GM19193 (cell line): ENCODE data around the gene SNX30.

ENCODE experiments used
- POLR2A ChIP-seq: IDR thresholded peaks from 4 replicates; pipeline ENCODE4 v1.6.1; 2011; ENCODE audit not compliant: insufficient read depth, insufficient read length; ENCODE audit errors: extremely low read depth

The SNX30 gene

DNA sequence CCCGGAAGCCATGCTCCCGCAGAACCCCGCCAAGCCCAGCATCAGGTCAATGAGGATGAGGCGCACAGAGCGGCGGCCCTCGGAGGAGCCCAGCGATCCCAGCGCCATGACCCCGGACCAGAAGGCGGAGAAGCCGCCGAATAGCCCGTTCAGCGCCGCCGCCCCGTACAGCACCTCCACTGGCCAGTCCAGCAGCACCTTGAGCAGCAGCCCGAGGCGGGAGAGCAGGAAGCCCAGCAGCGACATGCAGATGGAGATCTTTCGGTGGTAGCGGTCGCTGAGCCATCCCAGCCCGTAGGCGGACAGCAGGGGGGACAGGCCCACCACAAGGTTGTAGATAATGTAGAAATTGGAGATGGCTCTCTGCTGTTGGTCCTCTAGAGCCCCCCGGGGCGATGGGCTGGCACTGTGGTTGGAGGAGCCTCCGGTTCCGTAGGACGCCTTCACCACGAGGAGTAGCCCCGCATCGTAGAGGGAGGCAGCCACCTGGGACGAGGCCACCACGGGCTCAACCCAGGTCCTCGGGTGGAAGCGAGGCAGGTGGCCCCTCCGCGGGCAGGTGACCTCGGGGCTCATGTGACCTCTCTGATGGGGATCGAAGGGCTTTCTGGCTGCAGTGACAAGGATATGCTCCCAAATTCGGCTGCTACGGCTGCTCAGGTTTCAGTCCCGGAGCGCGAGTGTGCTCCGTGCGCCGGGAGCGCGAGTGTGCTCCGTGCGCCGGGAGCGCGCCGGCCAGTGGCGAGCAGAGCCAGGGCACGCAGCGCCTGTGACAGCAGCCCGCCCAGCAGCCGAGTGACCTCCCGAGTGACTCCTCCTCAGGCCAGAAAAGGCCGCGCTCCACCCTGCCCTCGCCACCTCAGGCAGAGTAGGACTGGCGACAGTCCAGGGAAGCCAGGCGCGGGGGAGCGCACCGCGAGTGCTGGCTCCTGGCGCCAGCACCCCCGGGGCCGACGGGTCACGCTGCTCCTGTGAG, 139.8 kb downstream of the SNX30 start, which contains the start of gene SLC46A2:
TSS of gene SLC46A2 (minus strand) at position 771 of the 976 bp plus-strand sequence. CDS start at position 576, 195 bp downstream.
- no peak for TF ChIP-seq POLR2A

DNA sequence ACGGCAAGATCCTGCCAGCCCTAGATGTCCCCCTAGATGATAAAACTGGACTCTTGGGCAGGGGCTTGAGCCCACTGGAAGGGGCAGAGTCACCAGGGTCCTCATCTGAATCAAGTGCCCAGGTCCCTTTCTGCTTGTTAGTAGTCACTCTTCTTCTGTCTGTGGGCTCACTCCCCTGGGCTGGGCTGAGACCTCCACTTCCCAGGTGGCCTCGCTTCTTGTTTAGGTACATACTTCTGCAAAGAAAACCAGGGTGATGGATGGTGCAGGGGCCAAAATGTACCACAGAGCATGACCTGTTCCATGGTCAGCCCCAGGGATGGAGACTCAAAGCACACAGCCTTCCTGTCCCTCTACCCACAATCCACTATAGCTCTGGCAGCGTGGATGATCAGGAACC, 141.0 kb downstream of the SNX30 start:
- TF ChIP-seq POLR2A = no peak

DNA sequence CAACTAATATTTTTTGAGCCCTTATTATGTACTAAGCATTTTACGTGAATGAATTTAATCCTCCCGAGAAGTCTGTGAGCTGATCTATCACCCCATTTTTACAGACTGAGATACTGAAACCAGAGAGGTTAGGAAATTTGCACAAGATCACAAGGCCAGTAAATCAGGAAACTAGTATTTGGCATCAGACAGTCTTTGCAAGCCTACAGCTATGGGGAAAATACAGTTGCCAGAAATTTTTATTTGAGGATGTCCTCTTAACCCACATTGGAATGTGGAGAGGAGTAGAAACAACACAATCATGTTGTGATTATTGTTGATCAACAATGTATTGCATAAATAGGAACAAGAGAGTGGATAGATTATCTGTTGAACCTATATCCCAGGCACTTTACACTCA, 142.4 kb downstream of the SNX30 start:
- TF ChIP-seq POLR2A = no peak

DNA sequence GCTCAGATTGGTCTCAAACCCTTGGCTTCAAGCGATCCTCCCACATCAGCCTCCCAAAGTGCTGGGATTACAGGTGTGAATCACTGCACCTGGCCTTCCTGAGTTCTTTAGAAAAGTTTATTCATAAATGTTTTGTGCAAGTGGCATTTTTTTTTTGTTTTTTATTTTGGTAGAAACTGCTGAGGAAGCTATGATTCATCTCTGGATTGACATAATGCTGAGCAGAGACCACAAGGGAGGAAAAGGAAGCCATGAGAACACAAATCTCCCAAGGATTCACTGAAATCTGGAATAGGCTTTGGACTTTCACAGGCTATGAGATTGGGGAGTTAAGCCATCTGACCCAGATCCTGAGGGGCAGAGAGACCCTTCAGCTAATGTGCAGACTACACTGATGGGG, 143.5 kb downstream of the SNX30 start:
- no peak for TF ChIP-seq POLR2A

DNA sequence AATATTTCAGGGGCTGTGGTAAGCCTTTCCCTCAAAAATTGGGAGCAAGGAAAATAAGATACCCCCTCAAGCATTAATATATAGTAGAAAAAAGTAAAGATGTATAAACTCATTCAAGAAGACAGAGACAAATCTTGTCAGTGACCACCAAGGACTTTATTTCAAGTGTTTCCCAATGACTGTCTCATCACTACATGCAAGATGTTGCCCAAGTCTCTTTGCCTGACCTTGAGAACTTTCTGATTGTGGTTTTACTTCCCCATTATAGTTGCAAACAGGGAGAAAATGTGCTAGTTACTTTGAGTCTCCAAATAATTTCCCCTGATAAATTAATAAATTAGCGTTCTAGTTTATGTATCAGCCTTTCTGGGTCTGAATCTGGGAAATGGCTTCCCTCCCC, 144.1 kb downstream of the SNX30 start:
- TF ChIP-seq POLR2A = no peak

GRCh38 chr9:112896131-112896530, 145.6 kb downstream of the SNX30 start:
- TF ChIP-seq POLR2A = no peak

- TF ChIP-seq POLR2A = no peak
Measured at GRCh38 chr9:112898872-112899311, 148.3 kb downstream of the SNX30 start.

DNA sequence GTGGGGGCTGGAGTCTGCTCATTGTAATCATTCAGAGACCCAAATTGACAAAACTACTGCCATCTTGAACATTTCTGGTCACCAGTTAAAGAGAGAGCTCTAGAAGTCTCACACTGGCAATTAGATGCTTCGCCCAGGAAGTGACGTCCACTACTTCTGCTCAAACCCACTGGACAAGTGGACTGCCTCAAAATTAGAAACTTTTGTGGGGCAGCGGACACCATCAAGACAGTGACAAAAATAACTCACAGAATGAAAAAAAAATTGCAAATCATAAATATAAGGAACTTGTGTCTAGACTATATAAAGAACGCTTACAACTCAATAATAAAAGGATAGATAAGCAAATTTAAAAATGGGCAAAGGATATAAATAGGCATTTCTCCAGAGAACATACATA, 149.9 kb downstream of the SNX30 start:
- no peak for TF ChIP-seq POLR2A

DNA sequence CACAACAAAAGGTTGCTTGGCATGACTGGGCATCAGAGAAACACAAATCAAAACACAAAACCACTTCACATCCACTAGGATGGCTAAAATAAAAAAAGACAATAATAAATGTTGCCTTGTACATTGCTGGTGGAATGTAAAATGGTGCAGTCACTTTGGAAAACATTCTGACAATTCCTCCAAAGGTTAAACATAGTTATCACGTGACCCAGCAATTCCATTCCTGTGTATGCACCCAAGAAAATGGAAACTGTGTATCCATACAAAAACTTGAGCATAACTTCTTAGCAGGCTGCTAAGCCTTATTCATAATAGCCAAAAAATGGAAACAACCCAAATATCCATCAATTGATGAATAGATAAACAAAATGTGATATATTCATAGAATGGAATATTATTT, 150.3 kb downstream of the SNX30 start:
- no peak for TF ChIP-seq POLR2A

GRCh38 chr9:112905084-112905483, 154.5 kb downstream of the SNX30 start:
- no peak for TF ChIP-seq POLR2A

DNA sequence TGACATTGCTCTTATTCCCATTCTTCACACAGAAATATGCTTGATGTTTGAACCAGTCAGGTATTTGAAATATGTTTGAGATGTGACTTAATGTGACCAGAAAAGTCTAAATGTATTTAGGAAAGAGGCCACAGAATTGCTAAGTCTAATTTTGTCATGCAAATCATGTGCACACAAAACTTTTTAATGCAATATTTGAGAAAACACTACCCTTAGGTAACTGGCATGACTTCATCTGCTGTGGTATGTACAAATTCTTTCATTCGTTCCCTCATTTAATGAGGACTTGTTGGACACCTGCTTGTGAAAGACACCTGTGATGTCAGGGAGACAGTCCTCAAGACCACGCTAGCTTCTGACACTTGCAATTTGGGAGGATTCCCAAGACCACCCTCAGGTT, 161.2 kb downstream of the SNX30 start:
- TF ChIP-seq POLR2A = no peak

- no peak for TF ChIP-seq POLR2A
Measured at GRCh38 chr9:112912636-112913035, 162.1 kb downstream of the SNX30 start.

GRCh38 chr9:112913326-112913725, 162.8 kb downstream of the SNX30 start:
- TF ChIP-seq POLR2A = no peak

GRCh38 chr9:112914524-112914923, 164.0 kb downstream of the SNX30 start:
- no peak for TF ChIP-seq POLR2A

DNA sequence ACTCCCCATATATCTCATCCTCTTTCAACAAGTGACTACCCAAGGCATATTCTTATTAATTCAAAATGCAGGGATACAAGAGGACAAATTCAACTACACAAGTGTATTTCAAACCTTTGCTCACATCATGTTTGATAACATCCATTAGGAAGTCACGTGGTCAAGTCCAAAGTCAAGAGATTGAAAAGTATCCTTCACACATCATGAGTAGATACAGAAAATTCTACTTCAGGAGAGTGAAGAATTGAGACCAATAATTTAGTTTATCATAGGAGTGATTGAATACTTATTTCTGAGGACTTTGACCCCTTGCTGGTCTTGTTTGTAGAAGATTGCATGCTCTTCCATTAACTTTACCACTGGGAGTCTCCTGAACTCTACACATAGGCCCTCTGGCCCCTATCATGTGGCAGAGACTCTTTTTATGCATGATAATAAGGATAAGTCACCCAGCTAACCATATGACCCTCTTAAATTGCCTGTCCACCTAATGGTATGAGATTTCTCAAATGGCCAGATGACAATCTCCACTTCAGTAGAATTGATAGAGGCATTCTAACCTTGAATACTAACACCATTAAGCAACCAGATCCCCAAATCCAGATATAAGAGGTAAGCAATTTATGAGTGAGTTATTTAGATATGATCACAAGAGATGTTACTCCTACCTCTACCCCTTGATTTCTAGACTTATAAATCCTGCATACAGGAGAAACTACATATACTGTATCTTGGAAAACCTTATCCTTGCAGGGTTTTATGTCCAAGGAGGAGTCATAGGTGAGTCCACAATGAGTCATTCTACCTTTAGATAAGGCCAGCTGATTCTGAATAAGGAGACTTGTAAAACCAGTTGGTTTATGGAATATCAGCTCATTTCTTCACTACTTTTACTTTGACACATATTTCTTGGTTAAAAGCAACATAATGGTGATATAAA, 166.8 kb downstream of the SNX30 start:
- no peak for TF ChIP-seq POLR2A
